Activated CD4-positive, alpha-beta T cell treated with anti-CD3 and anti-CD28 coated beads, Interleukin-2, amount 50 U/mL, for 16 hours (primary cell): ENCODE data around the gene SETD6.

Experiments used
- DNase-seq: peaks from one replicate; pipeline ENCODE4 v3.0.0-alpha.2; 2020

SETD6 gene

GRCh38 chr16:58509256-58510096 lies 5.8 kb upstream of the SETD6 start:
- no peak for DNase-seq

- DNase-seq, result no peak
Measured at GRCh38 chr16:58510097-58510775, 5.1 kb upstream of the SETD6 start.

- DNase-seq, result no peak
Measured at GRCh38 chr16:58510776-58511628, 4.3 kb upstream of the SETD6 start.

- peak; percentile 85 for DNase-seq
Measured at GRCh38 chr16:58511933-58512815, 3.1 kb upstream of the SETD6 start.

- DNase-seq, result no peak
Measured at GRCh38 chr16:58513874-58514273, 1.4 kb upstream of the SETD6 start.

- DNase-seq, result peak; percentile 51
Measured at GRCh38 chr16:58515871-58516767, 802 bp downstream of the SETD6 start.

GRCh38 chr16:58516768-58517107 lies 1.4 kb downstream of the SETD6 start:
- DNase-seq, result no peak

- DNase-seq, result peak; percentile 36
Measured at GRCh38 chr16:58518083-58518979, 3.0 kb downstream of the SETD6 start.

- no peak for DNase-seq
Measured at GRCh38 chr16:58518980-58519368, 3.7 kb downstream of the SETD6 start.

GRCh38 chr16:58519707-58520106 lies 4.4 kb downstream of the SETD6 start:
- DNase-seq, result no peak

GRCh38 chr16:58530179-58530578 lies 14.9 kb downstream of the SETD6 start:
- no peak for DNase-seq

- no peak for DNase-seq
Measured at GRCh38 chr16:58532414-58532813, 17.1 kb downstream of the SETD6 start.

GRCh38 chr16:58533751-58534470 lies 18.6 kb downstream of the SETD6 start:
- DNase-seq, result no peak

GRCh38 chr16:58535100-58535499 lies 19.8 kb downstream of the SETD6 start:
- DNase-seq, result no peak

GRCh38 chr16:58536278-58536677 lies 21.0 kb downstream of the SETD6 start:
- DNase-seq, result no peak

- DNase-seq, result peak; percentile 3
Measured at GRCh38 chr16:58537124-58537906, 22.0 kb downstream of the SETD6 start.

GRCh38 chr16:58541711-58542110 lies 26.4 kb downstream of the SETD6 start:
- DNase-seq, result no peak

GRCh38 chr16:58542291-58542690 lies 27.0 kb downstream of the SETD6 start:
- no peak for DNase-seq

GRCh38 chr16:58543685-58544084 lies 28.4 kb downstream of the SETD6 start:
- no peak for DNase-seq
